C4-2B (cell line): ENCODE measurements around the gene FCRL4.

Experiments used
- H3K27ac ChIP-seq: fragments of 450-650 bp; 2 replicates; pipeline ENCODE4 v1.5.1; 2017
- ZFX ChIP-seq: fragments of 450-650 bp; IDR thresholded peaks from 2 replicates; pipeline ENCODE4 v1.6.1; 2017
- TF ChIP-seq, protein P1 (sequence below): fragments of 450-650 bp; conservative IDR thresholded peaks from 2 replicates; pipeline ENCODE4 v1.5.1; 2017; ENCODE audit warnings: mild to moderate bottlenecking

Gene FCRL4

DNA sequence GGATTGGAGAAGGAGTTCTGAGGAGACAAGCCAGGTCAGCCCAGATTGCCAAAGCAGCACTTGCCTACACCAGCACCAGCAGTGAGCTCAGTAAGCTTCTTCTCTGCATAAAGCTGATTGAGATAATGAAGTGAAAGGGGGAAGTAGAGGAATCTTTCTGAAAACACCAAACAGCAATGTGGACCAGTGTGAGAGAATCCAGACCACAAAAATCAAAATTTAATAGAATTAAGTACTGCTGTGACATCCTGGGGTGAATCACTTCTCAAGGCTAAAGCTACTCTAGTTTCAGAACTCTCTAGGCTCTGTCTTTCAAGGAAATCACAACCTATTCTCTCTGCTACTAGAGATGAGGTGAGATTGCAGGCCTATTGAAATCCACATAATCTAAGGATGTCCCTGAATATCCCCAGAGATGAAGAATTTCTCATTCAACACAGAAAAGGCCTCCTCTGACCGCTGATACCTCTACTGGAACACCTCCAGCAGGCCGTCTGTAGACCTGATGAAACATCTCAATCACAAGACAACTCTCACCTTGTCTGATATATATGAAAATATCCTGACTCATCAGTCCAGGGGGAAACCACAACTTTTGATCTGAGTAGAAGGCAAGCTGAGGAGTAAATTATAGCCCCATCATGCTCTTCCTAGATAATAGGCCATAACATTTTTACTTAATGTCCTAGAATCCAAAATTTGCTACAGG is at the start of gene FCRL4:
Gene FCRL4, minus strand, starts transcription at position 127 of the 709 bp plus-strand sequence. CDS start 141 bp downstream, outside the sequence.
- H3K27ac ChIP-seq = no peak within 1 kb of the TSS
- no peak for TF ChIP-seq ZFX
- TF ChIP-seq, protein P1, sequence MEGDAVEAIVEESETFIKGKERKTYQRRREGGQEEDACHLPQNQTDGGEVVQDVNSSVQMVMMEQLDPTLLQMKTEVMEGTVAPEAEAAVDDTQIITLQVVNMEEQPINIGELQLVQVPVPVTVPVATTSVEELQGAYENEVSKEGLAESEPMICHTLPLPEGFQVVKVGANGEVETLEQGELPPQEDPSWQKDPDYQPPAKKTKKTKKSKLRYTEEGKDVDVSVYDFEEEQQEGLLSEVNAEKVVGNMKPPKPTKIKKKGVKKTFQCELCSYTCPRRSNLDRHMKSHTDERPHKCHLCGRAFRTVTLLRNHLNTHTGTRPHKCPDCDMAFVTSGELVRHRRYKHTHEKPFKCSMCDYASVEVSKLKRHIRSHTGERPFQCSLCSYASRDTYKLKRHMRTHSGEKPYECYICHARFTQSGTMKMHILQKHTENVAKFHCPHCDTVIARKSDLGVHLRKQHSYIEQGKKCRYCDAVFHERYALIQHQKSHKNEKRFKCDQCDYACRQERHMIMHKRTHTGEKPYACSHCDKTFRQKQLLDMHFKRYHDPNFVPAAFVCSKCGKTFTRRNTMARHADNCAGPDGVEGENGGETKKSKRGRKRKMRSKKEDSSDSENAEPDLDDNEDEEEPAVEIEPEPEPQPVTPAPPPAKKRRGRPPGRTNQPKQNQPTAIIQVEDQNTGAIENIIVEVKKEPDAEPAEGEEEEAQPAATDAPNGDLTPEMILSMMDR = no peak

DNA sequence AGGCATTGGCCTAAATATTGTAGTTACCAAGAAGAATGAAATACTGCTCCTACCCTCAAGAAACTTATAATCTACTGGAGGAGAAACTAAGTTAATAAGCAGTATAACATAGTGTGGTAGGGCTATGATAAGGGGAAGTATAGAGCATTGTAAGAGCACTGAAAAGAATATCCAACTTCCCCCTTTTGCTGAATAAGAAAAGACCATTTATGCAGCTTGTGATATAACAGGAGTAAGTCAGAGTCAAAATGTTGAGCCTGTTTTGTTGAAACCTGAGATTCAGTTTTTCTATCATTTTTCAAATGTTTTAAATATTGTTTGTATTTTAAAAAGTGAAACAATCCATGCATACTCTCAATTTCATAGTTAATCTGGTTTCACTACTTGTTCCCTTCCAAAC is 48.3 kb upstream of the FCRL4 start:
- TF ChIP-seq ZFX = no peak
- TF ChIP-seq, protein P1 = no peak
- H3K27ac ChIP-seq = no peak overlapping the region

DNA sequence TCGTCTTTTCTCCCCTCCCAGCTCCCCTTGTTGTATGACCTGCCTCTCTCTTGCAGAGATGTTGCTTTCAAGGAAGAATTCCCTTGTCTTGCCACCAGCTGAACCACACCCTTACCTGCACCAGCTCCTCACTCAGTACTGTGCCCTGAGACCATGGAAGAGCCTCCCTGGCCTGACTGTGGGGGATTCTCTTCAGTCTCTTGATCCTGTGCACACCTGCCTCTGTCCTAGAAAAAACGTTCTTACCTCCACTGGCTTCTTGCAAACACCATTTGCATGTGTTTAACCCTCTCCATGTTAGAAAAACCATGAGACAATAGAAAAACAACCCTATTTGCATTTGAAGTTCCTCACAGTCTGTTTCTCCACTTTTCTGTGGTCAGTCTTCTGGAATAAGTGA is 43.3 kb upstream of the FCRL4 start:
- TF ChIP-seq ZFX = no peak
- TF ChIP-seq, protein P1 = no peak

GRCh38 chr1:157639800-157640199 is 41.9 kb upstream of the FCRL4 start:
- TF ChIP-seq, protein P1 = no peak
- TF ChIP-seq ZFX = no peak
- no peak overlapping the region for H3K27ac ChIP-seq

More for the DNA sequence above, 43.3 kb upstream of the FCRL4 start:
- no peak overlapping the region for H3K27ac ChIP-seq

DNA sequence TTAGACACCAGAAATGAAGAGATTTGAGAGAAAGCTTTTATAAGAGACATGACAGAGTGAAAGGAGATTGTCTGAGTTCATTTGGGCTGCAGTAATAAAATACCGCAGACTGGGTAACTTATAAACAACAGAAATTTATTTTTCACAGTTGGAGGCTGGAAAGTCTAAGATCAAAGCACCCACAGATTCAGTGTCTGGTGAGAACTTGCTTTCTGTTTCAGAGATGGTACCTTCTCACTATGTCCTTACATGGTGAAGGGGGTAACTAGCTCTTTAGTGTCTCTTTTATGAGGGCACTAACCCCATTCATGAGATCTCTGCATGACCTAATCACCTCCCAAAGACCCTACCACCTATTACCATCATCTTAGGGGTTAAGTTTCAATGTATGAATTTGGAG is 30.9 kb upstream of the FCRL4 start:
- TF ChIP-seq, protein P1 = no peak
- TF ChIP-seq ZFX = no peak
- no peak overlapping the region for H3K27ac ChIP-seq

- no peak overlapping the region for H3K27ac ChIP-seq
- TF ChIP-seq ZFX = no peak
- TF ChIP-seq, protein P1 = peak; percentile 56
Measured at GRCh38 chr1:157626099-157626498, 28.2 kb upstream of the FCRL4 start.

DNA sequence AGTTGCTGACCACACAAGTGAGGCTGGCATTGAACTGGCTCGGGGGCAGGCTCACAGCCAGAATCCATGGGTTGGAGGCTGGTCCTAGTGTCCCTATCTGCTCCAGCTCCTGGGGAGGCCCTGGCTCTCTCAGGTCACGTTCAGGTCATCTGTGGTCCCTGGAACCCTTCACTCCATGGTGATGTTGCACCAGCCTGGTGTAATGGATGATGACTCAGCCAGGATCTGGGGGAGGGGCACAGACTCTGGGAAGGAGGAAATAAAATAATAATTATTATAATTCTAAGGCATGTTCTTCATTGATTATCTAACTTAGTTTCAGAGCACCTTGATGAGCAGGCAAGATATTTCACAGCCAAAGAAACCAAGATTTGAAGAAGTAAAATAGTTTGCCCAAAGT is 26.6 kb upstream of the FCRL4 start:
- TF ChIP-seq, protein P1 = no peak
- no peak for TF ChIP-seq ZFX
- H3K27ac ChIP-seq = no peak overlapping the region
